CD4-positive, CD25-positive, alpha-beta regulatory T cell (primary cell): ENCODE measurements around the gene TTLL5. TPM values are rescaled to one million over a fixed set of nuclear protein-coding genes. Genes with fewer than 3 reads are reported as not detected.

Experiments
- ATAC-seq, 2 donors: fragments of 150-1000 bp; cut with Tn5 transposase; one replicate each; pipeline ENCODE4 v1.10.0; 2021; ENCODE audit warnings: low read depth in 2 of 2, moderate number of reproducible peaks in 2 of 2, moderate library complexity in 1 of 2
- DNase-seq, 3 donors: peaks; one replicate each; pipeline versions ENCODE4 v3.0.0 to v3.0.0-alpha.2; 2012 to 2022; ENCODE audit warnings: mixed read lengths in 1 of 3
- H3K27ac ChIP-seq: one replicate; pipeline ENCODE4 v1.7.0; 2013; ENCODE audit warnings: mild to moderate bottlenecking, low read length; ENCODE audit not compliant: insufficient read depth, poor library complexity, severe bottlenecking
- H3K27me3 ChIP-seq: one replicate; pipeline ENCODE4 v1.7.0; 2013; ENCODE audit warnings: low read length; ENCODE audit not compliant: control insufficient read depth, insufficient read depth
- H3K36me3 ChIP-seq: one replicate; pipeline ENCODE4 v1.7.0; 2013; ENCODE audit warnings: mild to moderate bottlenecking, low read length, moderate library complexity; ENCODE audit not compliant: control insufficient read depth, insufficient read depth
- H3K4me1 ChIP-seq: 2 replicates; pipeline ENCODE4 v1.7.0; 2013; ENCODE audit warnings: mild to moderate bottlenecking, low read length; ENCODE audit not compliant: insufficient read depth, control insufficient read depth, poor library complexity, severe bottlenecking
- H3K4me3 ChIP-seq: one replicate; pipeline ENCODE4 v1.7.0; 2013; ENCODE audit warnings: low read depth, mild to moderate bottlenecking, low read length, moderate library complexity
- H3K9me3 ChIP-seq, 2 experiments: 1 replicate in 1 of 2; 2 replicates in 1 of 2; pipeline ENCODE4 v1.7.0; 2013; ENCODE audit warnings: low read length in 2 of 2, mild to moderate bottlenecking in 1 of 2, moderate library complexity in 1 of 2; ENCODE audit not compliant: control insufficient read depth in 2 of 2
- H3K27ac Mint-ChIP-seq, 3 donors: one replicate each; pipeline ENCODE4 v1.8.0; 2020 to 2022; ENCODE audit warnings: mild to moderate bottlenecking in 3 of 3, mixed read lengths in 3 of 3, moderate library complexity in 2 of 3
- H3K27me3 Mint-ChIP-seq: one replicate; pipeline ENCODE4 v1.8.0; 2022; ENCODE audit warnings: mild to moderate bottlenecking, mixed read lengths
- H3K36me3 Mint-ChIP-seq: one replicate; pipeline ENCODE4 v1.8.0; 2020; ENCODE audit warnings: mixed read lengths
- H3K4me1 Mint-ChIP-seq, 4 donors: one replicate each; pipeline ENCODE4 v1.8.0; 2020 to 2022; ENCODE audit warnings: mixed read lengths in 4 of 4, mild to moderate bottlenecking in 1 of 4
- H3K4me3 Mint-ChIP-seq, 4 donors: one replicate each; pipeline ENCODE4 v1.8.0; 2020 to 2022; ENCODE audit warnings: mild to moderate bottlenecking in 4 of 4, mixed read lengths in 4 of 4, moderate library complexity in 3 of 4
- H3K9me3 Mint-ChIP-seq, 7 donors: one replicate each; pipeline ENCODE4 v1.8.0; 2020 to 2022; ENCODE audit warnings: mixed read lengths in 7 of 7, mild to moderate bottlenecking in 3 of 7, moderate library complexity in 2 of 7
- polyA plus RNA-seq, 4 donors: library from polyadenylated mRNA; unstranded; fragments of 300-500 nt; fragmentation: Illumina TruSeq; gene quantifications; one replicate each; pipeline ENCODE4 v1.2.3, GENCODE V29; 2021
- total RNA-seq: library from RNA; stranded (reverse); gene quantifications from one replicate; pipeline ENCODE4 v1.2.3, GENCODE V29; 2022

The TTLL5 gene
- total and polyA plus RNA-seq, 5 donors from 2014 or later: 4.9 to 39.2 (median 8.7) TPM

GRCh38 chr14:75969126-75969525 lies 308.1 kb downstream of the TTLL5 start:
- Mint-ChIP-seq H3K4me3 (no peak overlapping the region), H3K27me3 (no peaks in the 10 kb centered on the region), H3K36me3 (peaks cover 28% of the 10 kb centered on the region), H3K4me1 (no peaks in the 10 kb centered on the region), H3K9me3 (no peaks in the 10 kb centered on the region), H3K27ac (no peak overlapping the region)
- ATAC-seq (no peak), DNase-seq (no peak)
- Histone ChIP-seq H3K4me1 (no peaks in the 10 kb centered on the region), H3K27ac (no peak overlapping the region), H3K27me3 (no peaks in the 10 kb centered on the region), H3K36me3 (no peaks in the 10 kb centered on the region), H3K9me3 (no peaks in the 10 kb centered on the region), H3K4me3 (no peak overlapping the region)

- Mint-ChIP-seq H3K4me1 (no peaks in the 10 kb centered on the region), H3K27me3 (no peaks in the 10 kb centered on the region), H3K27ac (peak overlapping the region in 1 of 3 donors; percentile 26), H3K9me3 (no peaks in the 10 kb centered on the region), H3K36me3 (peaks cover 26% of the 10 kb centered on the region), H3K4me3 (no peak overlapping the region)
- DNase-seq (no peak), ATAC-seq (no peak)
- no peak overlapping the region for H3K27ac ChIP-seq
- H3K4me1 ChIP-seq: no peaks in the 10 kb centered on the region
- no peaks in the 10 kb centered on the region for H3K27me3 ChIP-seq
- no peaks in the 10 kb centered on the region for H3K36me3 ChIP-seq
- no peak overlapping the region for H3K4me3 ChIP-seq
- no peaks in the 10 kb centered on the region for H3K9me3 ChIP-seq
Observed at GRCh38 chr14:75969891-75970290, 308.8 kb downstream of the TTLL5 start.

- Mint-ChIP-seq H3K9me3 (no peaks in the 10 kb centered on the region), H3K4me1 (no peaks in the 10 kb centered on the region), H3K4me3 (no peak overlapping the region), H3K27ac (no peak overlapping the region), H3K27me3 (no peaks in the 10 kb centered on the region), H3K36me3 (peaks cover 23% of the 10 kb centered on the region)
- no peak overlapping the region for H3K4me3 ChIP-seq
- no peaks in the 10 kb centered on the region for H3K27me3 ChIP-seq
- ATAC-seq: no peak
- H3K9me3 ChIP-seq: no peaks in the 10 kb centered on the region
- H3K4me1 ChIP-seq: no peaks in the 10 kb centered on the region
- no peak for DNase-seq
- H3K27ac ChIP-seq: no peak overlapping the region
- no peaks in the 10 kb centered on the region for H3K36me3 ChIP-seq
Observed at GRCh38 chr14:75970989-75971388, 309.9 kb downstream of the TTLL5 start.

GRCh38 chr14:75971509-75971908 lies 310.5 kb downstream of the TTLL5 start:
- Histone ChIP-seq H3K27ac (no peak overlapping the region), H3K4me1 (no peaks in the 10 kb centered on the region), H3K4me3 (no peak overlapping the region), H3K27me3 (no peaks in the 10 kb centered on the region), H3K9me3 (no peaks in the 10 kb centered on the region), H3K36me3 (no peaks in the 10 kb centered on the region)
- Mint-ChIP-seq H3K9me3 (no peaks in the 10 kb centered on the region), H3K27me3 (no peaks in the 10 kb centered on the region), H3K36me3 (peaks cover 18% of the 10 kb centered on the region), H3K4me3 (no peak overlapping the region), H3K27ac (no peak overlapping the region), H3K4me1 (no peaks in the 10 kb centered on the region)
- ATAC-seq (no peak), DNase-seq (no peak)

GRCh38 chr14:75972801-75973421 lies 311.9 kb downstream of the TTLL5 start:
- Histone ChIP-seq H3K9me3 (no peaks in the 10 kb centered on the region), H3K36me3 (no peaks in the 10 kb centered on the region), H3K27me3 (no peaks in the 10 kb centered on the region), H3K4me1 (no peaks in the 10 kb centered on the region), H3K4me3 (no peak overlapping the region), H3K27ac (no peak overlapping the region)
- no peaks in the 10 kb centered on the region for H3K27me3 Mint-ChIP-seq
- ATAC-seq: no peak
- H3K9me3 Mint-ChIP-seq: no peaks in the 10 kb centered on the region
- peaks cover 0 to 3% (median under 1%) of the 10 kb centered on the region in 4 donors for H3K4me1 Mint-ChIP-seq
- H3K27ac Mint-ChIP-seq: peak overlapping the region in 1 of 3 donors; percentile 36
- no peak overlapping the region for H3K4me3 Mint-ChIP-seq
- H3K36me3 Mint-ChIP-seq: peaks cover 17% of the 10 kb centered on the region
- DNase-seq: no peak

GRCh38 chr14:75976826-75977581 lies 316.0 kb downstream of the TTLL5 start:
- ATAC-seq: no peak
- Histone ChIP-seq H3K27me3 (no peaks in the 10 kb centered on the region), H3K36me3 (no peaks in the 10 kb centered on the region), H3K4me3 (no peak overlapping the region), H3K27ac (no peak overlapping the region), H3K4me1 (peaks cover 23% of the 10 kb centered on the region), H3K9me3 (no peaks in the 10 kb centered on the region)
- H3K9me3 Mint-ChIP-seq: no peaks in the 10 kb centered on the region
- peaks cover 7 to 42% (median 24%) of the 10 kb centered on the region in 4 donors for H3K4me1 Mint-ChIP-seq
- no peak for DNase-seq
- no peaks in the 10 kb centered on the region for H3K27me3 Mint-ChIP-seq
- peaks cover 8% of the 10 kb centered on the region for H3K36me3 Mint-ChIP-seq
- no peak overlapping the region for H3K27ac Mint-ChIP-seq
- peak overlapping the region in 2 of 4 donors; percentile 58 to 64 for H3K4me3 Mint-ChIP-seq

- Mint-ChIP-seq H3K4me1 (peaks cover 7 to 43% (median 24%) of the 10 kb centered on the region in 4 donors), H3K27ac (no peak overlapping the region), H3K9me3 (no peaks in the 10 kb centered on the region), H3K36me3 (peaks cover 3% of the 10 kb centered on the region), H3K27me3 (no peaks in the 10 kb centered on the region), H3K4me3 (peak overlapping the region in 2 of 4 donors; percentile 27 to 64)
- Histone ChIP-seq H3K36me3 (no peaks in the 10 kb centered on the region), H3K9me3 (no peaks in the 10 kb centered on the region), H3K4me1 (peaks cover 23% of the 10 kb centered on the region), H3K4me3 (no peak overlapping the region), H3K27ac (no peak overlapping the region), H3K27me3 (no peaks in the 10 kb centered on the region)
- no peak for ATAC-seq
- no peak for DNase-seq
Observed at GRCh38 chr14:75977582-75977943, 316.5 kb downstream of the TTLL5 start.
